HEK293 (cell line): ENCODE measurements around the gene GNG14.

Experiments
- BCL11A ChIP-seq: fragments of 450-650 bp; formaldehyde crosslinking; IDR thresholded peaks from 2 replicates; pipeline ENCODE4 v1.5.1; 2016; ENCODE audit warnings: low read depth, missing biosample characterization, missing genetic modification characterization
- FEZF1 ChIP-seq: fragments of 450-650 bp; formaldehyde crosslinking; IDR thresholded peaks from 2 replicates; pipeline ENCODE4 v1.5.1; 2016; ENCODE audit warnings: missing biosample characterization, missing genetic modification characterization
- KLF17 ChIP-seq: fragments of 450-650 bp; formaldehyde crosslinking; IDR thresholded peaks from 2 replicates; pipeline ENCODE4 v1.5.1; 2016; ENCODE audit warnings: missing biosample characterization, missing genetic modification characterization
- OSR2 ChIP-seq: fragments of 450-650 bp; formaldehyde crosslinking; IDR thresholded peaks from 2 replicates; pipeline ENCODE4 v1.5.1; 2016; ENCODE audit warnings: missing biosample characterization, missing genetic modification characterization
- TSHZ1 ChIP-seq: fragments of 450-650 bp; formaldehyde crosslinking; IDR thresholded peaks from 2 replicates; pipeline ENCODE4 v1.5.1; 2016; ENCODE audit warnings: missing biosample characterization, missing genetic modification characterization, borderline replicate concordance
- WT1 ChIP-seq: fragments of 450-650 bp; formaldehyde crosslinking; IDR thresholded peaks from 2 replicates; pipeline ENCODE4 v1.5.1; 2016; ENCODE audit warnings: missing biosample characterization, missing genetic modification characterization
- ZBTB6 ChIP-seq: fragments of 450-650 bp; formaldehyde crosslinking; IDR thresholded peaks from 2 replicates; pipeline ENCODE4 v1.5.1; 2017; ENCODE audit warnings: missing biosample characterization, missing genetic modification characterization
- ZFP41 ChIP-seq: fragments of 450-650 bp; formaldehyde crosslinking; IDR thresholded peaks from 2 replicates; pipeline ENCODE4 v1.5.1; 2016; ENCODE audit warnings: missing biosample characterization, missing genetic modification characterization, borderline replicate concordance
- ZNF138 ChIP-seq: fragments of 450-650 bp; formaldehyde crosslinking; IDR thresholded peaks from 2 replicates; pipeline ENCODE4 v1.5.1; 2016; ENCODE audit warnings: missing biosample characterization, missing genetic modification characterization, borderline replicate concordance
- ZNF140 ChIP-seq: fragments of 450-650 bp; formaldehyde crosslinking; IDR thresholded peaks from 2 replicates; pipeline ENCODE4 v1.5.1; 2016; ENCODE audit warnings: missing biosample characterization, missing genetic modification characterization
- ZNF155 ChIP-seq: fragments of 450-650 bp; formaldehyde crosslinking; IDR thresholded peaks from 2 replicates; pipeline ENCODE4 v1.5.1; 2016; ENCODE audit warnings: missing biosample characterization, missing genetic modification characterization
- ZNF16 ChIP-seq: fragments of 450-650 bp; formaldehyde crosslinking; IDR thresholded peaks from 2 replicates; pipeline ENCODE4 v1.5.1; 2016; ENCODE audit warnings: low read depth, missing biosample characterization, missing genetic modification characterization
- ZNF174 ChIP-seq: fragments of 450-650 bp; formaldehyde crosslinking; IDR thresholded peaks from 2 replicates; pipeline ENCODE4 v1.5.0; 2017; ENCODE audit warnings: missing biosample characterization, mild to moderate bottlenecking, missing genetic modification characterization
- ZNF202 ChIP-seq: fragments of 450-650 bp; formaldehyde crosslinking; IDR thresholded peaks from 2 replicates; pipeline ENCODE4 v1.5.1; 2016; ENCODE audit warnings: missing biosample characterization, missing genetic modification characterization, borderline replicate concordance
- ZNF23 ChIP-seq: fragments of 450-650 bp; formaldehyde crosslinking; IDR thresholded peaks from 2 replicates; pipeline ENCODE4 v1.5.1; 2016; ENCODE audit warnings: missing biosample characterization, missing genetic modification characterization, borderline replicate concordance
- ZNF302 ChIP-seq: fragments of 450-650 bp; formaldehyde crosslinking; IDR thresholded peaks from 2 replicates; pipeline ENCODE4 v1.5.1; 2016; ENCODE audit warnings: missing biosample characterization, missing genetic modification characterization, low read depth
- ZNF335 ChIP-seq: fragments of 450-650 bp; formaldehyde crosslinking; conservative IDR thresholded peaks from 2 replicates; pipeline ENCODE4 v1.5.1; 2016; ENCODE audit warnings: missing biosample characterization, missing genetic modification characterization
- ZNF37A ChIP-seq: fragments of 450-650 bp; IDR thresholded peaks from 2 replicates; pipeline ENCODE4 v1.5.1; 2018; ENCODE audit warnings: missing biosample characterization, missing genetic modification characterization
- ZNF394 ChIP-seq: fragments of 450-650 bp; formaldehyde crosslinking; IDR thresholded peaks from 2 replicates; pipeline ENCODE4 v1.5.1; 2016; ENCODE audit warnings: missing biosample characterization, missing genetic modification characterization, mild to moderate bottlenecking, moderate library complexity, borderline replicate concordance
- ZNF768 ChIP-seq: fragments of 450-650 bp; formaldehyde crosslinking; IDR thresholded peaks from 2 replicates; pipeline ENCODE4 v1.5.1; 2018; ENCODE audit warnings: missing biosample characterization, mild to moderate bottlenecking, missing genetic modification characterization
- ZNF792 ChIP-seq: fragments of 450-650 bp; formaldehyde crosslinking; IDR thresholded peaks from 2 replicates; pipeline ENCODE4 v1.5.1; 2016; ENCODE audit warnings: missing biosample characterization, missing genetic modification characterization
- ZNF837 ChIP-seq: fragments of 450-650 bp; formaldehyde crosslinking; IDR thresholded peaks from 2 replicates; pipeline ENCODE4 v1.5.1; 2016; ENCODE audit warnings: missing biosample characterization, missing genetic modification characterization
- ZSCAN23 ChIP-seq: fragments of 450-650 bp; formaldehyde crosslinking; IDR thresholded peaks from 2 replicates; pipeline ENCODE4 v1.5.1; 2016; ENCODE audit warnings: missing biosample characterization, missing genetic modification characterization
- TF ChIP-seq, protein P1 (sequence below): fragments of 450-650 bp; formaldehyde crosslinking; IDR thresholded peaks from 2 replicates; pipeline ENCODE4 v1.5.1; 2016; ENCODE audit warnings: missing biosample characterization, missing genetic modification characterization
- TF ChIP-seq, protein P2 (sequence below): fragments of 450-650 bp; formaldehyde crosslinking; IDR thresholded peaks from 2 replicates; pipeline ENCODE4 v1.5.1; 2016; ENCODE audit warnings: missing biosample characterization, missing genetic modification characterization
- TF ChIP-seq, protein P3 (sequence below): sonication (generic); formaldehyde crosslinking; IDR thresholded peaks from 2 replicates; pipeline ENCODE4 v1.8.1; 2022; ENCODE audit warnings: mild to moderate bottlenecking, moderate library complexity, missing genetic modification reagents
- TF ChIP-seq, protein P4 (sequence below): fragments of 450-650 bp; formaldehyde crosslinking; IDR thresholded peaks from 2 replicates; pipeline ENCODE4 v1.5.1; 2016; ENCODE audit warnings: missing biosample characterization, missing genetic modification characterization

GNG14 gene

DNA sequence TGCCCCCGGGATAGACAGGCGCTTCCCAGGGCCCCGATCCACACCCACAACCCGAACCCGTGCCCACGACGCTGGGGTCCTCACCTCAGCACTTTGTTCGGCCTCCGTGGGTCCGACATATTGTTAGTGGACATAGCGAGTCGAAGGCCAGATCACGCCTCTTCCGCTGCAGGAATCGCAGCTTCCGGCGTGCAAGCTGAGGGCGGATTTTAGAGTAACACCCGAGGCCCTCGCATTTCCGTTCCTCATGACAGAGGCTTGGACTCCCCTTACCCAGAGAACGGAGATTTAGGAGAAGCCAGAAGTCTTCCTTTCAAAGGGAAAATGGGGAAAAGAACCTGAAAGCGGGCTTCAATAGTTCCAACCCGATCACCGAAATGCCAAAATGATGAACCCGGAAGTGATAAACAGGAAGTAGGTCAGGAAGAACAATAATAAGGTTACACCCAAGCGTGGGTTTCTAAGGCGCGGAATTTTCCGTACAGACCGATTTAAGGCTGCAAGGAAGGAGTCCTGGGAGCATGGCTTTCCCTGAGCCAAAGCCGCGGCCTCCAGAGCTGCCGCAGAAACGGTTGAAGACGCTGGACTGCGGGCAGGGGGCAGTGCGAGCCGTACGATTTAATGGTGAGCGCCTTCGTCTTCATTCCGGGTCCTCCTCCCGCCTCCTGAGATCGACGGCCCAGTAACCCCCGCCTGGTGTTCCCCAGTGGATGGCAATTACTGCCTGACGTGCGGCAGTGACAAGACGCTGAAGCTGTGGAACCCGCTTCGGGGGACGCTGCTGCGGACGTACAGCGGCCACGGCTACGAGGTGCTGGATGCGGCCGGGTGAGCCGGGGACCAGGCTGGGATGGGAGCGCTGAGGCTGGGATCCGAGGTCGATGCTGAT lies 18.3 kb upstream of the GNG14 start (continued):
- TF ChIP-seq KLF17 (peak; percentile 96), ZNF394 (tag by site-specific recombination) (peak; percentile 77), BCL11A (no peak), ZSCAN23 (tag by site-specific recombination) (peak; percentile 88; the same call in 1 of the 2 replicates), ZNF16 (tag by site-specific recombination) (no peak), ZNF335 (peak; percentile 78), OSR2 (tag by site-specific recombination) (no peak), ZNF174 (tag by site-specific recombination) (no peak), ZNF23 (tag by site-specific recombination) (no peak), ZNF768 (tag by site-specific recombination) (no peak), ZNF37A (tag by site-specific recombination) (no peak), ZNF155 (no peak), ZNF837 (tag by site-specific recombination) (0 out of 2 replicates have a peak, but pooled peaks have one; percentile 2), ZNF792 (0 out of 2 replicates have a peak, but pooled peaks have one; percentile 37), TSHZ1 (tag by site-specific recombination) (peak; percentile 50; the same call in 1 of the 2 replicates), ZFP41 (tag by site-specific recombination) (no peak), ZNF202 (tag by site-specific recombination) (no peak), FEZF1 (tag by site-specific recombination) (peak; percentile 28; the same call in 1 of the 2 replicates), WT1 (tag by site-specific recombination) (no peak), ZBTB6 (tag by site-specific recombination) (no peak), ZNF138 (tag by site-specific recombination) (no peak), ZNF302 (tag by site-specific recombination) (no peak), ZNF140 (no peak)
- TF ChIP-seq, protein P1, sequence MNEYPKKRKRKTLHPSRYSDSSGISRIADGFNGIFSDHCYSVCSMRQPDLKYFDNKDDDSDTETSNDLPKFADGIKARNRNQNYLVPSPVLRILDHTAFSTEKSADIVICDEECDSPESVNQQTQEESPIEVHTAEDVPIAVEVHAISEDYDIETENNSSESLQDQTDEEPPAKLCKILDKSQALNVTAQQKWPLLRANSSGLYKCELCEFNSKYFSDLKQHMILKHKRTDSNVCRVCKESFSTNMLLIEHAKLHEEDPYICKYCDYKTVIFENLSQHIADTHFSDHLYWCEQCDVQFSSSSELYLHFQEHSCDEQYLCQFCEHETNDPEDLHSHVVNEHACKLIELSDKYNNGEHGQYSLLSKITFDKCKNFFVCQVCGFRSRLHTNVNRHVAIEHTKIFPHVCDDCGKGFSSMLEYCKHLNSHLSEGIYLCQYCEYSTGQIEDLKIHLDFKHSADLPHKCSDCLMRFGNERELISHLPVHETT (tag by site-specific recombination) = peak; percentile 100
- TF ChIP-seq, protein P2, sequence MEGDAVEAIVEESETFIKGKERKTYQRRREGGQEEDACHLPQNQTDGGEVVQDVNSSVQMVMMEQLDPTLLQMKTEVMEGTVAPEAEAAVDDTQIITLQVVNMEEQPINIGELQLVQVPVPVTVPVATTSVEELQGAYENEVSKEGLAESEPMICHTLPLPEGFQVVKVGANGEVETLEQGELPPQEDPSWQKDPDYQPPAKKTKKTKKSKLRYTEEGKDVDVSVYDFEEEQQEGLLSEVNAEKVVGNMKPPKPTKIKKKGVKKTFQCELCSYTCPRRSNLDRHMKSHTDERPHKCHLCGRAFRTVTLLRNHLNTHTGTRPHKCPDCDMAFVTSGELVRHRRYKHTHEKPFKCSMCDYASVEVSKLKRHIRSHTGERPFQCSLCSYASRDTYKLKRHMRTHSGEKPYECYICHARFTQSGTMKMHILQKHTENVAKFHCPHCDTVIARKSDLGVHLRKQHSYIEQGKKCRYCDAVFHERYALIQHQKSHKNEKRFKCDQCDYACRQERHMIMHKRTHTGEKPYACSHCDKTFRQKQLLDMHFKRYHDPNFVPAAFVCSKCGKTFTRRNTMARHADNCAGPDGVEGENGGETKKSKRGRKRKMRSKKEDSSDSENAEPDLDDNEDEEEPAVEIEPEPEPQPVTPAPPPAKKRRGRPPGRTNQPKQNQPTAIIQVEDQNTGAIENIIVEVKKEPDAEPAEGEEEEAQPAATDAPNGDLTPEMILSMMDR (tag by site-specific recombination) = peak; percentile 44; the same call in 1 of the 2 replicates
- TF ChIP-seq, protein P3, sequence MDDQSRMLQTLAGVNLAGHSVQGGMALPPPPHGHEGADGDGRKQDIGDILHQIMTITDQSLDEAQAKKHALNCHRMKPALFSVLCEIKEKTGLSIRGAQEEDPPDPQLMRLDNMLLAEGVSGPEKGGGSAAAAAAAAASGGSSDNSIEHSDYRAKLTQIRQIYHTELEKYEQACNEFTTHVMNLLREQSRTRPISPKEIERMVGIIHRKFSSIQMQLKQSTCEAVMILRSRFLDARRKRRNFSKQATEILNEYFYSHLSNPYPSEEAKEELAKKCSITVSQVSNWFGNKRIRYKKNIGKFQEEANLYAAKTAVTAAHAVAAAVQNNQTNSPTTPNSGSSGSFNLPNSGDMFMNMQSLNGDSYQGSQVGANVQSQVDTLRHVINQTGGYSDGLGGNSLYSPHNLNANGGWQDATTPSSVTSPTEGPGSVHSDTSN (CRISPR knock-in tag) = no peak
- TF ChIP-seq, protein P4, sequence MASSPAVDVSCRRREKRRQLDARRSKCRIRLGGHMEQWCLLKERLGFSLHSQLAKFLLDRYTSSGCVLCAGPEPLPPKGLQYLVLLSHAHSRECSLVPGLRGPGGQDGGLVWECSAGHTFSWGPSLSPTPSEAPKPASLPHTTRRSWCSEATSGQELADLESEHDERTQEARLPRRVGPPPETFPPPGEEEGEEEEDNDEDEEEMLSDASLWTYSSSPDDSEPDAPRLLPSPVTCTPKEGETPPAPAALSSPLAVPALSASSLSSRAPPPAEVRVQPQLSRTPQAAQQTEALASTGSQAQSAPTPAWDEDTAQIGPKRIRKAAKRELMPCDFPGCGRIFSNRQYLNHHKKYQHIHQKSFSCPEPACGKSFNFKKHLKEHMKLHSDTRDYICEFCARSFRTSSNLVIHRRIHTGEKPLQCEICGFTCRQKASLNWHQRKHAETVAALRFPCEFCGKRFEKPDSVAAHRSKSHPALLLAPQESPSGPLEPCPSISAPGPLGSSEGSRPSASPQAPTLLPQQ (tag by site-specific recombination) = peak; percentile 87
